ENCODE results near the gene KBTBD12. TPM values are rescaled to one million over a fixed set of nuclear protein-coding genes. Genes with fewer than 3 reads are reported as not detected.

The KBTBD12 gene
- total RNA-seq, 2 donors from 2014 or later: 1.5 to 4.4 TPM

DNA sequence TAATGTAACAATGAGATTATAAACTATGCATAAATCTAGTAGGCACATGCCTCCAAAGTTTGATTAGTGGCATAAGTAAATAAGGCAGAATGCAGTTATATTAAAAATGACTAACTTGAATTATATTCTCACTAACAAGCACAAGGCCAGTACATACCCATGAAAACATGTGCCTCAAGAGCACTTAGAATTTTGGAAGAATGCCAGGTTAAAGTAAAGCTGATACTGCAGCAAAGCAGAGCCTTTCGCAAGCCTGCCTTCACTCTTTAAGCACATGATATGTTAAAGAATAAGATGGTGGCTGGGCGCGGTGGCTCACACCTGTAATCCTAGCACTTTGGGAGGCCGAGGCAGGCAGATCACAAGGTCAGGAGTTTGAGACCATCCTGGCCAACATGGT is 49.0 kb downstream of the KBTBD12 start:
- H3K4me3 ChIP-seq: no peak overlapping the region
- H3K36me3 ChIP-seq: no peaks in the 10 kb centered on the region
- no peak for DNase-seq (ENCODE audit: low spot score)
- no peaks in the 10 kb centered on the region for H3K9me3 ChIP-seq
- no peak for TF ChIP-seq CTCF (IDR thresholded peaks at IDR 0.05)
- H3K27me3 ChIP-seq: no peaks in the 10 kb centered on the region
- H3K27ac ChIP-seq: peak overlapping the region in 1 of 2 donors; percentile 7
- H3K4me1 ChIP-seq: peaks cover 0 to 9% of the 10 kb centered on the region in 2 donors

GRCh38 chr3:127964816-127965215 is 49.8 kb downstream of the KBTBD12 start:
- H3K27ac ChIP-seq: no peak overlapping the region

GRCh38 chr3:127967316-127967715 is 52.3 kb downstream of the KBTBD12 start:
- Histone ChIP-seq H3K4me1 (peaks cover 0 to 4% of the 10 kb centered on the region in 2 donors), H3K27me3 (no peaks in the 10 kb centered on the region), H3K4me3 (no peak overlapping the region), H3K9me3 (no peaks in the 10 kb centered on the region), H3K36me3 (no peaks in the 10 kb centered on the region), H3K27ac (no peak overlapping the region)
- DNase-seq (ENCODE audit: low spot score): no peak
- no peak for TF ChIP-seq CTCF (IDR thresholded peaks at IDR 0.05)

More at GRCh38 chr3:127964816-127965215, 49.8 kb downstream of the KBTBD12 start:
- DNase-seq (ENCODE audit: low spot score): no peak
- Histone ChIP-seq H3K27me3 (no peaks in the 10 kb centered on the region), H3K4me1 (peaks cover 0 to 9% of the 10 kb centered on the region in 2 donors), H3K36me3 (no peaks in the 10 kb centered on the region), H3K9me3 (no peaks in the 10 kb centered on the region), H3K4me3 (no peak overlapping the region)
- no peak for TF ChIP-seq CTCF (IDR thresholded peaks at IDR 0.05)

- no peak for DNase-seq (ENCODE audit: low spot score)
- Histone ChIP-seq H3K36me3 (no peaks in the 10 kb centered on the region), H3K27me3 (no peaks in the 10 kb centered on the region), H3K4me1 (no peaks in the 10 kb centered on the region), H3K27ac (no peak overlapping the region), H3K4me3 (no peak overlapping the region), H3K9me3 (no peaks in the 10 kb centered on the region)
- TF ChIP-seq CTCF (IDR thresholded peaks at IDR 0.05): peak; percentile 49 to 80
Measured at GRCh38 chr3:127970966-127971592, 56.0 kb downstream of the KBTBD12 start.

- Histone ChIP-seq H3K36me3 (no peaks in the 10 kb centered on the region), H3K4me1 (no peaks in the 10 kb centered on the region), H3K27ac (no peak overlapping the region), H3K27me3 (no peaks in the 10 kb centered on the region), H3K9me3 (no peaks in the 10 kb centered on the region), H3K4me3 (no peak overlapping the region)
- no peak for TF ChIP-seq CTCF (IDR thresholded peaks at IDR 0.05)
- DNase-seq (ENCODE audit: low spot score): no peak
Measured at GRCh38 chr3:127974226-127974625, 59.2 kb downstream of the KBTBD12 start.

Measured in right atrium auricular region (tissue), 2 donors.